ENCODE measurements around the gene NLRC4.
"Not testable (repeated sequence)": the region's sequence is repeated elsewhere in the genome, so short reads cannot be mapped to it uniquely, and the experiment has no call there.

The NLRC4 gene

GRCh38 chr2:32277363-32277673, 12.6 kb upstream of the NLRC4 start:
- Histone ChIP-seq H3K9me2 (replicated peaks; ENCODE audit: insufficient read depth, low read length) (no peaks in the 10 kb centered on the region), H3K9ac (ENCODE audit: low read length) (peak overlapping the region; percentile 95; the same call in 1 of the 2 replicates), H3F3A (ENCODE audit: insufficient read depth) (no peaks in the 10 kb centered on the region), H3K9me3 (ENCODE audit: insufficient read depth, low read length) (no peaks in the 10 kb centered on the region), H4K20me1 (ENCODE audit: low read depth, low read length) (no peaks in the 10 kb centered on the region), H3K27ac (ENCODE audit: low read depth, low read length) (0 out of 2 replicates have a peak overlapping the region, but pooled peaks have one; percentile 6), H3K4me3 (ENCODE audit: insufficient read depth, low read length, poor library complexity, severe bottlenecking) (peak overlapping the region; percentile 100), H3K4me2 (ENCODE audit: low read depth, low read length, poor library complexity, severe bottlenecking) (peak overlapping the region; percentile 99), H3K79me2 (ENCODE audit: insufficient read depth, low read length) (peaks cover 42% of the 10 kb centered on the region), H3K36me3 (ENCODE audit: low read length) (no peaks in the 10 kb centered on the region), H2AFZ (ENCODE audit: low read depth, low read length, severe bottlenecking) (peak overlapping the region; percentile 94), H3K27me3 (ENCODE audit: low read length) (no peaks in the 10 kb centered on the region)
- TF ChIP-seq CTCF (IDR thresholded peaks at IDR 0.05; ENCODE audit: insufficient read depth, low read length, poor library complexity, severe bottlenecking) (no peak), EZH2phosphoT487 (conservative IDR thresholded peaks at IDR 0.05; ENCODE audit: low read length) (no peak)

- not testable (repeated sequence) for H3K27me3 ChIP-seq (ENCODE audit: low read length); H4K20me1 ChIP-seq (ENCODE audit: low read depth, low read length); H3K9me3 ChIP-seq (ENCODE audit: insufficient read depth, low read length); H3K4me2 ChIP-seq (ENCODE audit: low read depth, low read length, poor library complexity, severe bottlenecking); H3K9ac ChIP-seq (ENCODE audit: low read length); H3K36me3 ChIP-seq (ENCODE audit: low read length); H2AFZ ChIP-seq (ENCODE audit: low read depth, low read length, severe bottlenecking); H3K4me3 ChIP-seq (ENCODE audit: insufficient read depth, low read length, poor library complexity, severe bottlenecking); H3K27ac ChIP-seq (ENCODE audit: low read depth, low read length); H3F3A ChIP-seq (ENCODE audit: insufficient read depth); H3K9me2 ChIP-seq (replicated peaks; ENCODE audit: insufficient read depth, low read length)
- peaks cover 27% of the 10 kb centered on the region for H3K79me2 ChIP-seq (ENCODE audit: insufficient read depth, low read length)
Observed at GRCh38 chr2:32275790-32276189, 11.1 kb upstream of the NLRC4 start.

- Histone ChIP-seq H3K9me2 (replicated peaks; ENCODE audit: insufficient read depth, low read length) (no peaks in the 10 kb centered on the region), H3K27me3 (ENCODE audit: low read length) (no peaks in the 10 kb centered on the region), H3K79me2 (ENCODE audit: insufficient read depth, low read length) (peaks cover 15% of the 10 kb centered on the region), H3K4me2 (ENCODE audit: low read depth, low read length, poor library complexity, severe bottlenecking) (no peak overlapping the region), H3K9ac (ENCODE audit: low read length) (no peak overlapping the region), H2AFZ (ENCODE audit: low read depth, low read length, severe bottlenecking) (no peak overlapping the region), H3F3A (ENCODE audit: insufficient read depth) (no peaks in the 10 kb centered on the region), H3K27ac (ENCODE audit: low read depth, low read length) (no peak overlapping the region), H3K4me3 (ENCODE audit: insufficient read depth, low read length, poor library complexity, severe bottlenecking) (no peak overlapping the region), H4K20me1 (ENCODE audit: low read depth, low read length) (no peaks in the 10 kb centered on the region), H3K9me3 (ENCODE audit: insufficient read depth, low read length) (no peaks in the 10 kb centered on the region), H3K36me3 (ENCODE audit: low read length) (no peaks in the 10 kb centered on the region)
- no peak for TF ChIP-seq EZH2phosphoT487 (conservative IDR thresholded peaks at IDR 0.05; ENCODE audit: low read length)
- TF ChIP-seq CTCF (IDR thresholded peaks at IDR 0.05; ENCODE audit: insufficient read depth, low read length, poor library complexity, severe bottlenecking): no peak
Observed at GRCh38 chr2:32274289-32274688, 9.6 kb upstream of the NLRC4 start.

GRCh38 chr2:32272279-32272678, 7.6 kb upstream of the NLRC4 start:
- Histone ChIP-seq H4K20me1 (ENCODE audit: low read depth, low read length) (no peaks in the 10 kb centered on the region), H3K4me3 (ENCODE audit: insufficient read depth, low read length, poor library complexity, severe bottlenecking) (no peak overlapping the region), H3F3A (ENCODE audit: insufficient read depth) (no peaks in the 10 kb centered on the region), H3K9ac (ENCODE audit: low read length) (no peak overlapping the region), H3K9me2 (replicated peaks; ENCODE audit: insufficient read depth, low read length) (no peaks in the 10 kb centered on the region), H2AFZ (ENCODE audit: low read depth, low read length, severe bottlenecking) (peak overlapping the region; percentile 12), H3K4me2 (ENCODE audit: low read depth, low read length, poor library complexity, severe bottlenecking) (no peak overlapping the region), H3K36me3 (ENCODE audit: low read length) (no peaks in the 10 kb centered on the region), H3K9me3 (ENCODE audit: insufficient read depth, low read length) (no peaks in the 10 kb centered on the region), H3K79me2 (ENCODE audit: insufficient read depth, low read length) (no peaks in the 10 kb centered on the region), H3K27me3 (ENCODE audit: low read length) (no peaks in the 10 kb centered on the region), H3K27ac (ENCODE audit: low read depth, low read length) (no peak overlapping the region)
- TF ChIP-seq CTCF (IDR thresholded peaks at IDR 0.05; ENCODE audit: insufficient read depth, low read length, poor library complexity, severe bottlenecking) (no peak), EZH2phosphoT487 (conservative IDR thresholded peaks at IDR 0.05; ENCODE audit: low read length) (no peak)
